CD8-positive, alpha-beta memory T cell (primary cell): ENCODE measurements around the gene MX2. TPM values are rescaled to one million over a fixed set of nuclear protein-coding genes. Genes with fewer than 3 reads are reported as not detected.

ENCODE experiments used
- CTCF ChIA-PET: fragments of 350-600 bp; sonication (Branson Sonifier 250); formaldehyde crosslinking; loops from one replicate; lab custom pipeline; 2021; ENCODE audit warnings: antibody characterized with exemption; lab: Charles Lee
- POLR2A ChIA-PET: fragments of 350-600 bp; sonication (Branson Sonifier 250); formaldehyde crosslinking; loops from one replicate; lab custom pipeline; 2021; ENCODE audit warnings: antibody characterized with exemption; lab: Charles Lee
- DNase-seq, 5 donors: peaks; one replicate each; pipeline versions ENCODE4 v3.0.0 to v3.0.0-alpha.2; 2020 to 2022; ENCODE audit warnings: mixed read lengths in 1 of 5
- H3K27ac ChIP-seq: one replicate; pipeline ENCODE4 v1.7.0; 2013; ENCODE audit warnings: low read depth, mild to moderate bottlenecking, low read length, moderate library complexity
- H3K27me3 ChIP-seq: 2 replicates; pipeline ENCODE4 v1.7.0; 2013; ENCODE audit warnings: low read length, mild to moderate bottlenecking; ENCODE audit not compliant: insufficient read depth, poor library complexity, severe bottlenecking
- H3K36me3 ChIP-seq: 2 replicates; pipeline ENCODE4 v1.7.0; 2013; ENCODE audit warnings: mild to moderate bottlenecking, low read length, moderate library complexity; ENCODE audit not compliant: insufficient read depth
- H3K4me1 ChIP-seq: 2 replicates; pipeline ENCODE4 v1.7.0; 2013; ENCODE audit warnings: mild to moderate bottlenecking, low read length, moderate library complexity; ENCODE audit not compliant: insufficient read depth
- H3K4me3 ChIP-seq: 2 replicates; pipeline ENCODE4 v1.7.0; 2013; ENCODE audit warnings: mild to moderate bottlenecking, low read length
- H3K9me3 ChIP-seq: 2 replicates; pipeline ENCODE4 v1.7.0; 2013; ENCODE audit warnings: mild to moderate bottlenecking, low read length
- H3K27ac Mint-ChIP-seq, 8 donors: one replicate each; pipeline ENCODE4 v1.8.0; 2020 to 2021; ENCODE audit warnings: mixed read lengths in 8 of 8, mild to moderate bottlenecking in 6 of 8, inconsistent platforms in 3 of 8, moderate library complexity in 3 of 8
- H3K27me3 Mint-ChIP-seq, 2 donors: one replicate each; pipeline ENCODE4 v1.8.0; 2020 to 2021; ENCODE audit warnings: mixed read lengths in 2 of 2, mild to moderate bottlenecking in 1 of 2, moderate library complexity in 1 of 2
- H3K36me3 Mint-ChIP-seq, 3 donors: one replicate each; pipeline ENCODE4 v1.8.0; 2020 to 2021; ENCODE audit warnings: mixed read lengths in 3 of 3, inconsistent platforms in 1 of 3, mild to moderate bottlenecking in 1 of 3
- H3K4me1 Mint-ChIP-seq, 3 donors: one replicate each; pipeline ENCODE4 v1.8.0; 2020 to 2021; ENCODE audit warnings: mixed read lengths in 3 of 3, inconsistent platforms in 1 of 3, mild to moderate bottlenecking in 1 of 3
- H3K4me3 Mint-ChIP-seq, 7 donors: one replicate each; pipeline ENCODE4 v1.8.0; 2020 to 2021; ENCODE audit warnings: mixed read lengths in 7 of 7, mild to moderate bottlenecking in 6 of 7, moderate library complexity in 4 of 7, inconsistent platforms in 2 of 7
- H3K9me3 Mint-ChIP-seq, 5 donors: one replicate each; pipeline ENCODE4 v1.8.0; 2020 to 2022; ENCODE audit warnings: mixed read lengths in 5 of 5, mild to moderate bottlenecking in 3 of 5, moderate library complexity in 2 of 5, inconsistent platforms in 1 of 5
- polyA plus RNA-seq: library from polyadenylated mRNA; unstranded; fragments of 300-500 nt; fragmentation: Illumina TruSeq; gene quantifications from one replicate; pipeline ENCODE4 v1.2.3, GENCODE V29; 2021
- total RNA-seq, 2 experiments: library from RNA; stranded (reverse); gene quantifications; one replicate each; pipeline ENCODE4 v1.2.3, GENCODE V29; 2021

Gene MX2
- total and polyA plus RNA-seq, 3 experiments from 2014 or later, result 13.2 to 37.2 (median 17.1) TPM

DNA sequence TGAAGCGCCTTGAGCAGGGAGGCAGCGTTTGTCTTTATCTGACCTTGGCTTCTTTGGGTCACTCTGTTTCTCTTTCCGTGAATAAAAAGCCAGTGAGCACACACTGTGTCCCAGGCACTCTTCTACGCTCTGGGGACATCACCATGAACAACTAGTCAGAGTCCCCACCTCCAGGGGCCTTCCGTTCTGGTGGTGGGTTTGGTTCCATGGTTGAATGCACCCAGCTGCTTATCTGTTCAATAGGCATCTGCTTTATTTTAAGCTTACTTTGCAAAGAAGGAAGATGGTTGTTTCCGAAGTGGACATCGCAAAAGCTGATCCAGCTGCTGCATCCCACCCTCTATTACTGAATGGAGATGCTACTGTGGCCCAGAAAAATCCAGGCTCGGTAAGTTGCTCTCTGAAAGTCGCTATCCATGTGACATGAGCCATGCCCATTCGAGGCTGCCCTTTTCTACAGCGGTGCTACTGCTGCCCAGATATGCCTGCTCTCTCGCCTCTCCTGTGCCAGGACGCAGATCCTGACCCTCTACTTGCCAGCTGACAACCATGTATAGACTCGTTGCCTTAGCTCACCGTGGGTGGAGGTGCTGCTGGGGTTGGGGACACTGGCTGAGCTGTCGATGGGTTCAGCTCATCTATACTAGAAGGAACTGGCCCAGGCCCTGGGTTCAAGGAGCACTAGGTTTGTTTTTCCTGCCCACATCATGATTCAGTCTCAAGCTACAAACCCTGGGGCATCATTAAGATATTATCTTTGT is 70.1 kb downstream of the MX2 start:
- H3K27me3 Mint-ChIP-seq, result no peaks in the 10 kb centered on the region
- peaks cover 6% of the 10 kb centered on the region for H3K4me1 ChIP-seq
- H3K27ac ChIP-seq, result no peak overlapping the region
- H3K4me1 Mint-ChIP-seq, result peaks cover 25 to 38% (median 29%) of the 10 kb centered on the region in 3 donors
- no peak overlapping the region for H3K4me3 ChIP-seq
- H3K36me3 Mint-ChIP-seq, result peaks cover 42 to 86% (median 48%) of the 10 kb centered on the region in 3 donors
- peak overlapping the region in 1 of 8 donors; percentile 70 for H3K27ac Mint-ChIP-seq
- peaks cover 0 to 10% (median 5%) of the 10 kb centered on the region in 5 donors for H3K9me3 Mint-ChIP-seq
- peak overlapping the region in 1 of 7 donors; percentile 73 for H3K4me3 Mint-ChIP-seq
- H3K36me3 ChIP-seq, result peaks cover 36% of the 10 kb centered on the region
- H3K9me3 ChIP-seq, result peaks cover 5% of the 10 kb centered on the region
- ChIA-PET CTCF (interaction anchor here (1.5 kb wide), 1 partner anchor 149 kb away, joined by 4 read pairs; no protein-coding TSS in a partner anchor), POLR2A (no interaction called here)
- H3K27me3 ChIP-seq, result no peaks in the 10 kb centered on the region
- DNase-seq, result no peak

DNA sequence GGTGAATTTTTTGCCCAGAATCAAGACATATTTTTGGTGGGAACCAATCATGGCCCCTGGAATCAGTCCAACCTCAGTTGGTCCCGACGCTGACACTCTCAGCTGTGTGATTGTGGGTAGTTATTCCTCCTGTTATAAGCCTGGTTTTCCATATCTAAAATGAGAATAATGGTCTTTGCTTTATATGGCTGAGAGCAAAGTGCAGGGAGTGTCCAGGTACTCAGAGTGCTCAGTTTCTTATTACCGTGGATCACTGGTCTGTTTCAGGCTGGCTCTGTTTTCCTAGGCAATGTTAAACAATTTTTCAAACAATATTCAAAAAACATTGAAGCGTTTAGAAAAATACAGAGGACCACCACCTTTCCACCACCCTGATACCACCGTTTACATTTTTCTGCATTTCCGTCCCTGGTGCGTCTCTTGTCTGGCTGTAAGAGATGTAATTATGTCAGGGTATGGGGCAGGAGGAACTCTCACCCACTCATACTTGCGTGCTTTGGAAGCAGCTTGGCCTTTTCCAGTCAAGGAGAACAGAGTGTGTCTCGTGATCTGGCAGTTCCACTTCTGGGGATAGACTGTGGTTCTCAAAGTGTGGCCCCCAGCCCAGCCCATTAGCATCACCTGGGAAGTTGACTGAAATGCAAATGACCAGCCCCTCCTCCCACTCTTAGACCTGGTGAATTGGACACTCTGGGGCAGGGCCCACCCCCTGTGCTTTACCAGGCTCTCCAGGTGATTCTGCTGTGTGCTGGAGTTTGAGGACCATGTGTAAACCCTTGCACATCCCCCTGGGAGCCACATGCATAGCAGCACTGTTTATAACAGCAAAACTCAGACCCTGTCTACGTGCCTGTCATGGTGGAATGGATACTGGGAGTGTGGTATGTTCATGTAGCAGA is 71.0 kb downstream of the MX2 start:
- H3K27ac ChIP-seq, result no peak overlapping the region
- no peak for DNase-seq
- ChIA-PET POLR2A (no interaction called here), CTCF (interaction anchor here (1.5 kb wide), 1 partner anchor 150 kb away, joined by 4 read pairs; no protein-coding TSS in a partner anchor)
- peaks cover 5% of the 10 kb centered on the region for H3K9me3 ChIP-seq
- no peaks in the 10 kb centered on the region for H3K4me1 ChIP-seq
- H3K4me1 Mint-ChIP-seq, result peaks cover 18 to 29% (median 20%) of the 10 kb centered on the region in 3 donors
- H3K4me3 ChIP-seq, result no peak overlapping the region
- H3K4me3 Mint-ChIP-seq, result no peak overlapping the region
- peaks cover 45 to 90% (median 49%) of the 10 kb centered on the region in 3 donors for H3K36me3 Mint-ChIP-seq
- peaks cover 41% of the 10 kb centered on the region for H3K36me3 ChIP-seq
- no peaks in the 10 kb centered on the region for H3K27me3 ChIP-seq
- peak overlapping the region in 1 of 8 donors; percentile 73 for H3K27ac Mint-ChIP-seq
- H3K27me3 Mint-ChIP-seq, result no peaks in the 10 kb centered on the region
- H3K9me3 Mint-ChIP-seq, result peaks cover 0 to 10% (median 5%) of the 10 kb centered on the region in 5 donors

DNA sequence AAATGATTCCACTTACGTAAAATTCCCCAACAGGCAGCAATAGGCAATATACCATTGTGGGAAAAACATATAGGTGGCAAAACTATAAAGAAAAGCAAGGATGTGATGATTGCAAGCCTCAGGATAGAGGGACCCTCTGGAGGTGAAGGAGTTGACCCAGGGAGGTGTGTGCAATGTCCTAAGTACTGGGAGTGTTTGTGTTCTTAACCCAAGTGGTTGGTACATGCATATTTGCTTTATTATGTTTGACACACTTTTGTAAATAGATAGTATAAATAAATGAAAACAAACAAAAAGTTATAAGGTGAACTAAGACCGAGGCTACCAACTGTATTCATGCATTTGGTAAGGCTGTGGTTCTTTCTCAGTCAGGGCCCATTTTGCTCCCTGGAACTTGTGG is 71.7 kb downstream of the MX2 start:
- H3K36me3 Mint-ChIP-seq, result peaks cover 46 to 90% (median 49%) of the 10 kb centered on the region in 3 donors
- no peak overlapping the region for H3K27ac ChIP-seq
- H3K27me3 ChIP-seq, result no peaks in the 10 kb centered on the region
- H3K9me3 Mint-ChIP-seq, result peaks cover 0 to 10% (median 5%) of the 10 kb centered on the region in 5 donors
- ChIA-PET POLR2A (no interaction called here), CTCF (no interaction called here)
- peaks cover 48% of the 10 kb centered on the region for H3K36me3 ChIP-seq
- DNase-seq, result no peak
- H3K4me3 Mint-ChIP-seq, result no peak overlapping the region
- H3K4me1 Mint-ChIP-seq, result peaks cover 11 to 22% (median 13%) of the 10 kb centered on the region in 3 donors
- no peaks in the 10 kb centered on the region for H3K27me3 Mint-ChIP-seq
- H3K4me3 ChIP-seq, result no peak overlapping the region
- H3K9me3 ChIP-seq, result peaks cover 5% of the 10 kb centered on the region
- no peaks in the 10 kb centered on the region for H3K4me1 ChIP-seq
- peak overlapping the region in 4 of 8 donors; percentile 22 to 73 (median 47) for H3K27ac Mint-ChIP-seq

DNA sequence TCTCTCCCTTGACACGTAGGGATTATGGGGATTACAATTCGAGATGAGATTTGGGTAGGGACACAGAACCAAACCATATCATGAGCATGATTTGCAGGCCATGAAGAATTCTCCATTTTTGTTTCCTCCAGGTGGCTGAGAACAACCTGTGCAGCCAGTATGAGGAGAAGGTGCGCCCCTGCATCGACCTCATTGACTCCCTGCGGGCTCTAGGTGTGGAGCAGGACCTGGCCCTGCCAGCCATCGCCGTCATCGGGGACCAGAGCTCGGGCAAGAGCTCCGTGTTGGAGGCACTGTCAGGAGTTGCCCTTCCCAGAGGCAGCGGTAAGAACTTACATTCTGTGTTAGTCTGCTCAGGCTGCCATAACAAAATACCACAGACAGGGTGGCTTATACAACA is 73.9 kb downstream of the MX2 start:
- ChIA-PET CTCF (no interaction called here), POLR2A (no interaction called here)
- Mint-ChIP-seq H3K27me3 (peaks cover 0 to 2% of the 10 kb centered on the region in 2 donors), H3K4me3 (no peak overlapping the region), H3K27ac (no peak overlapping the region), H3K36me3 (peaks cover 49 to 95% (median 52%) of the 10 kb centered on the region in 3 donors), H3K9me3 (peaks cover 0 to 10% (median 5%) of the 10 kb centered on the region in 5 donors), H3K4me1 (peaks cover 2 to 12% (median 7%) of the 10 kb centered on the region in 3 donors)
- peaks cover 5% of the 10 kb centered on the region for H3K9me3 ChIP-seq
- no peak overlapping the region for H3K4me3 ChIP-seq
- DNase-seq, result no peak
- H3K27ac ChIP-seq, result no peak overlapping the region
- no peaks in the 10 kb centered on the region for H3K4me1 ChIP-seq
- H3K27me3 ChIP-seq, result no peaks in the 10 kb centered on the region
- H3K36me3 ChIP-seq, result peaks cover 63% of the 10 kb centered on the region

DNA sequence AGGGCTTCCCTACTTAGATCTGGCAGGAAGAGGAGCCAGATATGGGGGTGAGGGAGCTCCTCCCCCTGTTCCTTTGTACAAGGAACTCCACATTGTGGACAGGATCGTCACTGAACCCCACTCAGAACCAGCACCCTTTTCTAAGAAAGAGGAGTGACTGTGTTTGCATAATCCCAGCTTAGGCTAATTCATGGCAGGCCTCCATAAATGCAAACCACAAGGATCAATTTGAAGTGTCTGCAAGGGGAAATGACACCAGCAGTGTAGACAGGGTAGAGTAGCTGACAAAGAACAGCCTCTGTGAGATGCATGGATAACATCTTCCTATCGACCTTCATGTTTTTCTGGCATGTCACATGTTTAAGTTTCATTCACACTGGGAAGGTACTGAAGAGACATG is 75.9 kb downstream of the MX2 start:
- no peak overlapping the region for H3K27ac ChIP-seq
- peaks cover 5% of the 10 kb centered on the region for H3K9me3 ChIP-seq
- H3K4me1 ChIP-seq, result no peaks in the 10 kb centered on the region
- no peak overlapping the region for H3K4me3 Mint-ChIP-seq
- peaks cover 2 to 12% (median 5%) of the 10 kb centered on the region in 3 donors for H3K4me1 Mint-ChIP-seq
- POLR2A ChIA-PET, result no interaction called here
- peaks cover 0 to 2% of the 10 kb centered on the region in 2 donors for H3K27me3 Mint-ChIP-seq
- peaks cover 0 to 10% (median 5%) of the 10 kb centered on the region in 5 donors for H3K9me3 Mint-ChIP-seq
- H3K4me3 ChIP-seq, result no peak overlapping the region
- peaks cover 43 to 96% (median 58%) of the 10 kb centered on the region in 3 donors for H3K36me3 Mint-ChIP-seq
- H3K27me3 ChIP-seq, result no peaks in the 10 kb centered on the region
- DNase-seq, result no peak
- CTCF ChIA-PET, result no interaction called here
- H3K36me3 ChIP-seq, result peaks cover 64% of the 10 kb centered on the region
- H3K27ac Mint-ChIP-seq, result peak overlapping the region in 2 of 8 donors; percentile 8 to 27

DNA sequence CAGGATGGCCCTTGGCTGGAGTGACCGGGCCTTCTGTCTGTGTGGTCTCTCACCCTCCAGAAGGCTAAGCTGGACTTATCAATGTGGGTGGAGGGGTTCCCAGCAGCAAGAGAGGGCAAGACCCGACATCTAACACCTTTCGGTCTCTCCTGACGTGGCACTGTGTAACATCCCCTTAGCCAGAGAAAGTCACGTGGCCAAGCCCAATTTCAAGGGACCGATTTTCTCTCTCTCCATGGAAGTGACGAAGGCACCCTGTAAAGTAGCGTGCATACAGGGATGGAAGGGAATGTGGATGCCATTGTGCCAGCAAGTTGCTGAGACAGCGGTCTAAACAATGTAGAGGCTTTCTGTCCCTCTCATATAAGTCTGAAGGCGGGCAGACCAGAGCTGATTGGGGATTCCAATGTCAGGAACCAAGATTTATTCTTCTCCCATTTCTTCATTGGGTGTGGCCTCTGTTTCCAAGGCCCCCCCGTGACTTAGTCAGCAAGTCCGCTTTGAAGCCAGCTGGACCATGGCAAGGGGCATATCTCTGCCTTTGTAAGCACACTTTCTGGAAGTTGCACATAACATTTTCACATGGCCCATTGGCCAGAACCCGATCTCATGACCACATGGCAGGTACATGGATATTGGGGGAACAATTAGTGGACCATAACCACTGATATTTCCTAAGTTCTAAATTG is 76.7 kb downstream of the MX2 start:
- Histone ChIP-seq H3K27me3 (no peaks in the 10 kb centered on the region), H3K4me1 (no peaks in the 10 kb centered on the region), H3K36me3 (peaks cover 61% of the 10 kb centered on the region), H3K4me3 (no peak overlapping the region), H3K27ac (no peak overlapping the region), H3K9me3 (no peaks in the 10 kb centered on the region)
- Mint-ChIP-seq H3K4me1 (peaks cover 0 to 12% (median 1%) of the 10 kb centered on the region in 3 donors), H3K36me3 (peaks cover 42 to 96% (median 56%) of the 10 kb centered on the region in 3 donors), H3K27ac (peak overlapping the region in 1 of 8 donors; percentile 7), H3K27me3 (peaks cover 0 to 2% of the 10 kb centered on the region in 2 donors), H3K9me3 (peaks cover 0 to 10% (median 5%) of the 10 kb centered on the region in 5 donors), H3K4me3 (no peak overlapping the region)
- CTCF ChIA-PET, result no interaction called here
- no peak for DNase-seq
- POLR2A ChIA-PET, result no interaction called here

DNA sequence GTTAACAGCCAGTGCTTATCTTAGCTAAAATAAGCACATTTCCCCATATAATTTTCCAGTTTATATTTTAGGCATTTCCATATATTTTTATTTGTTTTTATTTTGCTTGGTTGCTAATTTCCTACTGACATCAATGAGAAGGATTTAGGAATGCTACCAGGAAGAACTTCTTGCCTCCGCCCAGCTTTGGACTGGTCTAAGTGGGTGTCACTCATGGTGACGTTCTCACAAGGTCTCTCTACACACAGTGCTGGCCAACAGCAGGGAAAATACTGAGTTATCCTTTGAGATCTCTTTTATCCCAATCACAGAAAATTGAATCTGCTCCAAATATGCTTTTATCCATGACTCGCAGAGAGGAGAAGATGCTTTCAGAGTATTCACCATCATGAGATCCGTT is 77.4 kb downstream of the MX2 start:
- H3K4me3 Mint-ChIP-seq, result no peak overlapping the region
- no peaks in the 10 kb centered on the region for H3K27me3 ChIP-seq
- peaks cover 59% of the 10 kb centered on the region for H3K36me3 ChIP-seq
- H3K4me1 Mint-ChIP-seq, result peaks cover 0 to 12% (median 1%) of the 10 kb centered on the region in 3 donors
- no peaks in the 10 kb centered on the region for H3K9me3 ChIP-seq
- peaks cover 0 to 2% of the 10 kb centered on the region in 2 donors for H3K27me3 Mint-ChIP-seq
- H3K9me3 Mint-ChIP-seq, result peaks cover 0 to 9% (median 5%) of the 10 kb centered on the region in 5 donors
- no peak overlapping the region for H3K27ac ChIP-seq
- peaks cover 37 to 94% (median 55%) of the 10 kb centered on the region in 3 donors for H3K36me3 Mint-ChIP-seq
- H3K4me3 ChIP-seq, result no peak overlapping the region
- no peak for DNase-seq
- H3K4me1 ChIP-seq, result no peaks in the 10 kb centered on the region
- ChIA-PET CTCF (interaction anchor here (0.6 kb wide), 1 partner anchor 156 kb away, joined by 4 read pairs; no protein-coding TSS in a partner anchor), POLR2A (no interaction called here)
- H3K27ac Mint-ChIP-seq, result peak overlapping the region in 2 of 8 donors; percentile 27 to 59
